ENCODE data around the gene TGFB1I1.

Gene TGFB1I1

GRCh38 chr16:31505483-31505882, 33.5 kb downstream of the TGFB1I1 start:
- no peak for TF ChIP-seq CTCF (IDR thresholded peaks at IDR 0.05; ENCODE audit: insufficient read depth, low read depth, low read length, missing control alignments)
- H3K4me3 ChIP-seq (ENCODE audit: low read depth, low read length): no peak overlapping the region
- DNase-seq (ENCODE audit: low read depth): peak; percentile 78

DNA sequence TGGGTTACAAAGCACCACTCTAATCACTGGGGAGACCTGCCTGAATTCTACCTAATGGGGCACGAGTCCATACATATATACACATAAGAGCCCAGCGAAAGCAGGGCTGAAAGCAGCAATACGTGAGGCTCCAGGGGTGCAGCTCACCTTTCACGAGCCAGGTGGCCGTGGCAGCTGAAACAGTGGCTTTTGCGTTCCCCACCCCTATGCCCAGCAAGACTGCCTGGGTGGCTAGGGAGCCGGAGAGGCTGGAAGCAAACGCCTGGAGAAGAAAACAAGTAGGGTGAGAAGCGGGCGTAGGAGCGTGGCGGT, 35.6 kb downstream of the TGFB1I1 start:
- peak; percentile 36 for DNase-seq (ENCODE audit: low read depth)

GRCh38 chr16:31507929-31508705, 36.2 kb downstream of the TGFB1I1 start, which contains the start of gene RUSF1:
Gene RUSF1 (minus strand): TSS chr16:31508391. CDS start chr16:31508373, 18 bp downstream.
- DNase-seq (ENCODE audit: low read depth): peak; percentile 94
- H3K4me3 ChIP-seq (ENCODE audit: low read depth, low read length): peak within 1 kb of the TSS; percentile 100
- TF ChIP-seq CTCF (IDR thresholded peaks at IDR 0.05; ENCODE audit: insufficient read depth, low read depth, low read length, missing control alignments): no peak

More for the DNA sequence above, 35.6 kb downstream of the TGFB1I1 start:
- TF ChIP-seq CTCF (IDR thresholded peaks at IDR 0.05; ENCODE audit: insufficient read depth, low read depth, low read length, missing control alignments): no peak
- H3K4me3 ChIP-seq (ENCODE audit: low read depth, low read length): peak overlapping the region; percentile 100

- DNase-seq (ENCODE audit: low read depth): no peak
- H3K4me3 ChIP-seq (ENCODE audit: low read depth, low read length): peak overlapping the region; percentile 100
- no peak for TF ChIP-seq CTCF (IDR thresholded peaks at IDR 0.05; ENCODE audit: insufficient read depth, low read depth, low read length, missing control alignments)
These were observed 36.8 kb downstream of the TGFB1I1 start for GRCh38 chr16:31508706-31509195.

GRCh38 chr16:31513126-31513525, 41.2 kb downstream of the TGFB1I1 start:
- TF ChIP-seq CTCF (IDR thresholded peaks at IDR 0.05; ENCODE audit: insufficient read depth, low read depth, low read length, missing control alignments): no peak
- DNase-seq (ENCODE audit: low read depth): no peak
- H3K4me3 ChIP-seq (ENCODE audit: low read depth, low read length): no peak overlapping the region

DNA sequence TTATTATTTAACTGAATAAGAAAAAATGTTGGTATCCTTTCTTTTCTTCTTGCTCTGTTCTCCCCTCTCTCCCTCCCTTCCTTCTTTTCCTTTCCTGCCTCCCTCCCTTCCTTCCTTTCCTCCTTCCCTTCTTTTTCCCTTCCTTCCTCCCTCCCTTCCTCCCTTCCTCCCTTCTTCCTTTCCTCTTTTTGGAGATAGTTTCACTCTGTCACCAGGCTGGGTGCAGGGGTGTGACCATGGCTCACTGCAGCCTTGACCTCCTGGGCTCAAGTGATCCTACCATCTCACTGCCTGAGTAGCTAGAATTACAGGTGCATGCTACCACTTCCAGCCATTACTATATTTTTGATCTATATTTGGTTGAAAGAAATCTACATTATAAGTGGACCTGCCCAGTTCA, 41.9 kb downstream of the TGFB1I1 start:
- H3K4me3 ChIP-seq (ENCODE audit: low read depth, low read length): no peak overlapping the region
- DNase-seq (ENCODE audit: low read depth): no peak
- TF ChIP-seq CTCF (IDR thresholded peaks at IDR 0.05; ENCODE audit: insufficient read depth, low read depth, low read length, missing control alignments): no peak

Measured in GM12865 (cell line).